Activated T-cell treated with anti-CD3 and anti-CD28 coated beads for 24 hours (primary cell): ENCODE data around the gene ZBTB20.

Source experiments
- DNase-seq: peaks from one replicate; pipeline ENCODE4 v3.0.0-alpha.2; 2020; ENCODE audit warnings: low read depth

The ZBTB20 gene

DNA sequence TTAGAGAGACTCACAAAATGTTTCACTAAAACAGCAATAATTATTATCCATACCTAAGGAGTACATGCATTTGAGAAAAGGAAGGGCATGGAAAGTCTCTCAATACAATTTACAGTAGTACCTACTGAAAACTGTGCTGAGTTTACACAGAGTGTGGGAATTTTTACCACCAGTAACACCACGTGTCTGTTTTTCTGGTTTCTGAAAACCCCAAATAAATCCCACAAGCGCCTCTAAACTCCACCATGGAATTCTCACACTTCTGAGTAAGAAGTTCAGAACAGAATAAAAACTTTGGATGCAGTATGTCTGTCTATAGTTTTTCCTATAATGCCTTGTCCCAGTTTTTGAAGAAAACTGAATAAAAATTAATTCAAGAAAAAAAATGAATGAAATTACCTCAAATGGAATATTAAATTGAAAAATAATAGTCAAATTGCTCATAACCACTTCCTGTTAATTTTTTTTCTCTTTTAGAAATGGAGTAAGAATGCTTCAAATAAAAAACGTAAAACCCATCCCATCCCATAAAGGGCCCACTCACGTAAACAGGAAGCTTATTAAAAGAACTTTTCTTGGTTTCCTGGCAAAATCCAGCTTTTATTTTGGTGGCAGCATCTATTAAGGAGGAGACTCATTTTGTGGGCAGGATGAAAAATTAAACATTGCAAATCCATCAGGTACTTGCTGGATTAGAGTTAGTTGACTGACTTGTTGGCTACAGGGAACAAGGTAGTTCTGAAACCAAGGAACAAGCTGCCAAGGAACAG is 475.2 kb downstream of the ZBTB20 start:
- no peak for DNase-seq

DNA sequence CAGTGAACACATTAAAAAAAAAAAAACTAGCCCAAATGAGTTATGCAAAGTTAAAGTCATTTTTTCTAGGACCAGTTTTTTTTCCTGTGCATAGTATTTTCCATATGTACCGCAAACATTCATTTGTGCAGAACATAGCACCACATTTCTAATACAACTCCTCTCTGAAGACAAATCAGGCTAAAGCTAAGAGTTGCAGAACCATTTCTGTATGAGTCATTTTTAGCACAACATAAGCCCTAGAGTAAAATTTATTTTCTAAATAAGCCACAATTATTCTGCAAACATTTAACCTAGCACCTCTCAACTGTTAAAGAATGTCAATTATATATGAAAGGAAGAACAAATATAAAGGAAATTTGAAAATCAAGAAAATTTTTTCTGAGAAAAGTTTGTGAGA is 477.5 kb downstream of the ZBTB20 start:
- no peak for DNase-seq

DNA sequence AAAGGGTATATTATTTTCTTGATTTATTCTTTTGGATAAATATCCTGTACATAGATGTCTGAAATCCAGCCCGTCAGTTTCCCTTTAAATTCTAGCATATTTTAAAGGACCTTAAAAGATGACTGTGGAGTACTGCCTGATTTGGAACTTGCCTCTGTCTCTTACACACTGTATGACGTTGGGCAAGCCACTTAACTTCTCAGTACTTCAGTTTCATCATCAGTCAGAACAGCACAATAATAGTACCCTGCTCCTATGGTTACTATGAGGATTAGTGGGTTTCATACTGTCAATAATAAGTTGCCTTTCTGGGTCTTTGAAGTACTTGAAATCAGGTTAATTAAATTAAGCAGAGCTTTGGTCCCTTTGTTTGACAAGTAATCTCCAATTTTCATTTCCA is 479.0 kb downstream of the ZBTB20 start:
- DNase-seq, result no peak

DNA sequence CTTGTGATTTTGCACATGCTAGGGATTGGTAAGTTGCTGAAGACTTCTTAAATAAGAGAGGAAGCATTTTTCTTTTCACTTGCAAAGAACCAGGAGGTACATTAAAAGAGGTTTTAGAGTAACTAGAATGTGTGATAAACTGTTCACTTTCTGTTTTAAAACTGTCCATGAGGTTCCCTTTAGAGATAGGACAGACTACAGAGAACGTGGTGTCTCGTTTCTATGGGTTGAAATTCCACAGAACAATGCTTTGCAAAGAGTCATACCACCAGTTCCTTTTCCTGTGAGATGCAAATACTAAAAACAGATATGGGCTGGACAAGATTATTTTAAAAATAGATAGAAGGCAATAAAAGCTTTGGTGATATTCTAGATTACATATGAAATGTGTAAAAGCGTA is 480.5 kb downstream of the ZBTB20 start:
- DNase-seq, result no peak

DNA sequence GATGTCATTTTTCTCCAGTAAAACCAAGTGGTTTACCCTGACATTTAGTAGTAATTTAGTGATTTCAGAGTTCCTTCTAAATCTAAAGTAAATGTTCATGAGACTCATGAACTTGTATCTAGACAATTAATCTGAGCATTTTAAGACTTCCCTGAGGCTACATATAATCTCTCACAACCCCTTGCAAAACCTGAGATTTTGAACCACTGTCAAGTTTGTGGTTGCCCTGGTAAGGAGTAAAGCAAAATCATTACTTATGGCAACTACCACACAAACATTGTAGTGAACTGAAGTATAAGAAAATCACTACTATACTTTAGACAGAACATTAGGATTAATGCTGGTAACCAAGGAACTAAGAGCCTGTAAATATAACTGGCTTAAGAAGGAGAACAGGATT is 483.1 kb downstream of the ZBTB20 start:
- no peak for DNase-seq

DNA sequence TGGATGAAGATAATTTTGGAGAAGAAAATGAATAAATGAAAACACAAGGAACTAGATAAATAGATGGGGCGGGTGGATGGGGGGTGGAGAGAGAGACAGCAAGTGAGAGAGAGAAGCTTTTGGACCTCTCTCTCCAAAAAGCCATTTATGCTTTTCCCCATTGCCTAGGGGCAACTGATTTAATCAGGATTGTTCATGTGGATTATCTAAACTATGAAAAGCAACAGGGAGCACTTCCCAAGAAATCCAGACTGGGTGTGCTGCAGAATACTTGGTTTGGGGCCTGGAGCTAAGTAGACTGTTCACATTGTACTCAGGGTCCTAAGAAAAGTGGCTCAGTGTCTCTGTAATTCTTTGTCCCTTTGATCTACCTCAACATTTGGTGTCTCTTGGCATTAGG is 486.3 kb downstream of the ZBTB20 start:
- DNase-seq, result no peak

DNA sequence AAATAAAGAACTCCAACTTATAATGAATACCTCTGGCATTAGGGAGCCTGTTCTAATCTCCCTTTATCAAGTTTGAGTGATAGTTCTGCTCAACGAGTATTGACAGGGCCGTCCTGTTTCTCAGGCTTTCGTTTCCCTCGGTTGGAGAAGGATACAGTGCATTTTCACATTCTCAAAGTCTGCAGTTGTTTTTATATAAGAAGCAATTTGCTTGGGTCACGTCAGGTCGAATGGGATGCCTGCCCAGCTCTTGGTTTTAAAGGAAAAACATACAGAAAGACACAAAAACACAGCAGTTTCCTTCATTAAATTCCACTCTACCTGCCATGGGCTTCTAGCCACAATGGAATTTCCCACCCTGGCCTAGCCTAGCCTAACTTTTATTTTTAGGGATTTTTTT is 487.0 kb downstream of the ZBTB20 start:
- DNase-seq, result no peak

DNA sequence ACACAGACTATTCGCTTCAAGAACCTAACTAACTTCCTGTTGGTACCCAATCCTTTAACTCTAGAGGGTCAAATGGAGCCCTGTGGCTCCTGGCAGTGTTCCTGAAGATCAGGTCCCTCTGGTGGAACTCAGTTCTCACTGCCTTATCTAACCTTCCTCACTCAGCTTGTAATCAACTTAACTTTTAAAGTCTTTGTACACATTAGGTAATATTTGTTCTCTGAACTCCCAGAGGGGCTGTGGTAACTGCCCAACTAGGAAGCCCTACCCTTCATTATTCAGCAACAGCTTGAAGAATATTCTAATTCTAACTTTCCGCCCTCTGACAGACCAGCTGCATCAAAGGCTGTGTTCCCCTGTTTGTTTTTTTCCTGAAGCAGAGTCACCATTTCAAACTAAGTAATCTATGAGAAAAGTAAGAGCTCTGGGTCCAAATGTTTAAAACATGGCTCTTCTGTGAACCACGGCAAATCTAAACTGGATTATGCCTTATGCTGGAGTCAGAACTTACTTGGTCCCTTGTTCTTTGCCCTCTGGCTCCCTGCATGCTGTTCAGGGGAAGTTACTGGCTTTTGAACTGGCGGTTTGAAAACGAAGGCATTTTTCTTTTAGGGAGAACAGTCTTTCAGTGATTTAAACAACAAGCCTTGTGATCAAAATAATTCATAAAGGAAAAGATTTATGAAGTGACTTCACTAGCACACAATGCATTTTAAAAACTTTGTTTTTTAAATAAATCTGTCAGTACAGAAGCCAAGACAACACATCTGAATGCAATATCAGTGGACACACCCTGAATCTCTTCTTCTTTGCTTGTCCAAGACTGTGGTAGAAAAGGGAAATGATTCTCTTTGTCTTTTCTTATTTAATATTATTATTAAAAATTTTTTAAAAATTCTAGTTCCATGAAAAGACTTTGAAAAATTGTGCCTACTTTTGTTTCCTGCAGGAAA is 487.7 kb downstream of the ZBTB20 start:
- no peak for DNase-seq

DNA sequence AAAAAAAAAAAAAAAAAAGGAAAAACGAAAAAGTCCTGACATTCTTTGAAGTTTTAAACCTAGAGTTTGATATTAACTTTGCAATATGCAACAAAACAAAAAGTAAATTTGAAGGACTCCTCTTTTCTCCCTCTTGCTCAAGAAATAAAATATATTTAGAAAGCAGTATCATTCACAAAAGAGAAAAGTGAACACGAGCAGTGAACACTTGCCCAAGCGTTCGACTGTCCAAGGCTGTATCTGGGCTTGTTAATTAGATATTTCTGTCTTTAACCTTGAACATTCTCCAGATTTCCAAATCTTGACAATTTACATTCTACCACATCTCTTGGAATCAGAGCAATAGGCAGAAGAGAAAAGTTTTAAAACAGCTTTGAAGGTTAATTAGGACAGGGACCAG is 495.5 kb downstream of the ZBTB20 start:
- DNase-seq, result no peak

DNA sequence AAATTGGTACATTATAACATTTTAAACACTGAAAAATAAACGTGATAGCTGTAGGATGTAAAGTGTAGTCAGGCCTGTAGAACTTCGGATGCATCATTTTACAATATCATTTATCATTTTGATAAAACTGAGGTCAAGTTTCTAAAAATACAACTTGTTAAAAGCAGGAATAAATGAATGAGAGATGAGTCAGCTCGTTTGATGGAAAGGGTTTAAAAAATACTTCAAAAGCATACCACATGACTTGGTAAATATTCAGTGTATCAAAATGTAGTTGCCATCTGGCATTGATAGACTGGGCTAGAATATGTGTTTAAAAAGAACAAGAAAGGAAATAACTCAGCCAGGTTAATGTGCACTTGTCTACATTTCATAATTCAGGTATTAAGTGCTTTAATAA is 496.3 kb downstream of the ZBTB20 start:
- no peak for DNase-seq

DNA sequence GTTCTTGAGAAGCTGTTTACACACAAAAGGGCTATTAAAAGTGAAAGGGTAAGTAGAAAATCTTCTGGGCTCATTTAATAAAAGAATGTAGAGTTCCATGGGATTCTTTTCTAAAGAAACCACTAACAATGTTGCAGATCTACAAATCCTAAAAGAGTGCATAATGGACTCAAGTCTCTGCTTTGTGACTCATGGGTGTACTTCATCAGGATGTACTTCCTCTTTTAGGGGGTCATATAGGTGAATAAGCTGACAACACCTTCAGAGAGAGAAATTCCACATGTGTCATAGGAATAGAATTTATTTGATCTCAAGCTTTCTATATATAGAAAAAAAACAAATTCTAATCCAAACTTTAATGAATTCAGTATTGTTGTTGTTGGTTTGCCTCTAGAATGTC is 497.8 kb downstream of the ZBTB20 start:
- no peak for DNase-seq

DNA sequence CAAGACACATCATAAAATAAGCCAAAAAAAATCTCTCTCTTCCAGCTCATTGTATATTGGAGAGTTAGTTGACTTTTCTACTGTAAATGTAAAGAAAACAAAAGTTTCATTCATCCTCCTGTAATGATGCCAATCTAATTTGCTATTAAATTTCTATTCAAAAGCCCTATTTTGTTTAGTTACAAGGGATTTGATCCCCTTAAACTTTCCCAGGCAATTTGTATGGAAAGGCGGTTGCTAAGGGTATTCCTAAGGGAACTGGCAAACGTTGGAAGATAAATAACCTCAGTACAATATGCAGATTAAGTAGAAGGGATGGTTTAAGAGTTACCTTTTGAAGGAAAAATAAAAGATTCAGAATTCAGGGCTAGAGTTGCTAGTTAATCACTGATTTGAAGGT is 500.6 kb downstream of the ZBTB20 start:
- no peak for DNase-seq

DNA sequence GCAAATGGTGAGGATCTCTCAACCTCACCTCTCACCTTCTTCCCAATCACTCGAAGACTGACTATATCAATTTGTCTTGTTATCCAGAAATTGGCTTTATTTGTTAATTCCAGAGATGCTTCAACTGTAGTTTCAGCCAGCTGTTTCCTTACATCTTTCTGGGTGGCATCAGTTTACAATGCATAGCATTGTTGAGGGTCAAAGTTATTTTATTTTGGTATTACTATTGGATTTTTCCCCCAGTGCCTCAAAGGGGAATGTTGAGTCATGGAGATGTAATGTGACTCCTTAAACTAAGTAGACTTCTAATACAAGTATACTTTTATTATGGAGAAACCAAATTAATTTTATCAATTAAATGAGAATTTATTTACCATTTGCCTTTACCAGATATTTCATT is 501.7 kb downstream of the ZBTB20 start:
- DNase-seq, result no peak

DNA sequence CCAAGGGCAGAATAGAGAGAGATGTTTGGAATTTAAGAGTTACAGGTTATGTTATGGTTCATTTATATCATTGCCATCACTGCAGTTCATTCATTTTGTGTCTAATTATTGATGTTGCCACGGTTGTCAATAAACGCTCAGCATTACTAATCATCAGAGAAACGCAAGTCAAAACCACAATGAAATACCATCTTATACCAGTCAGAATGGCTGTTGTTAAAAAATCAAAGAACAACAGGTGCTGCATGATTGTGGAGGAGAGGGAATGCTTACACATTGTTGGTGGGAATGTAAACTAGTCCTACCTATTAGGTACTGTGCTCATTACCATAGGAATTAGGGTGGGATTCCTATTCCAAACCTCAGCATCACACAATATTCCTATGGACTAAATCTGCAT is 502.7 kb downstream of the ZBTB20 start:
- no peak for DNase-seq

DNA sequence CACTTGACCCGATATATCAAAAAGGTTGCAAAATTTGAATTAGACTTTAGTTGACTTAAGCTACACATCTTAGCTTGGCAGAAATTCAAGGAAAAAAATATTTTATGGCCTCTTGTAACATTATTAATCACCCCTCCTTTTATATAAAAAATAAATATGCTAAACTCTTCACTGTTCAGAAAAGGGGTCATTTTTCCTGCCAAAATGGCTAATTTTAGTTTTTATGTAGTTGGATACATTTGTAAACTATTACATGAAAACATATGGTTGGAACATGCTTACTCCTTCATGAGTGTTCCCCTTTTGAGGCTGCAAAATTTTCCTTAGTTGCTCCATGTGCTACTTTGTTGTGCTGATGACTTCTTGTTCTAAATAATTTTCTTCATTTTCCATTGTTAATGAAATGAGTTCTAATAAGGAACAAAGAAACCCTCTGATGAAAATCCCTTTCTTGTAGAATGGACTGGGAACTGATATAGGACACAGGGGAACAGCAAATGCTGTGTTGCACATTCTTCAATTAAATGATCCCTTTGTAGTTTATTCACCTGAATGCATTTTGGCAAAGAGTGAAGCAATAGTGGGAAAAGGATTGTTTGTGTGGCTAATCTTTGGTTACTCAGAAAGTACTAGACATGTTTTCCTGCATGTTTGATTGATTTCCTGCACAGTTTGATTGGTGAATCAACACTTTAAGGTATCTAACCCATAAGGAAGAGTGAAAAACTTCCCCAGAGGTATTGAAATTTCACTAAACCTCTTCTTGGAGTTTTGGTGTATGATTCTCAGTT is 503.9 kb downstream of the ZBTB20 start:
- no peak for DNase-seq

DNA sequence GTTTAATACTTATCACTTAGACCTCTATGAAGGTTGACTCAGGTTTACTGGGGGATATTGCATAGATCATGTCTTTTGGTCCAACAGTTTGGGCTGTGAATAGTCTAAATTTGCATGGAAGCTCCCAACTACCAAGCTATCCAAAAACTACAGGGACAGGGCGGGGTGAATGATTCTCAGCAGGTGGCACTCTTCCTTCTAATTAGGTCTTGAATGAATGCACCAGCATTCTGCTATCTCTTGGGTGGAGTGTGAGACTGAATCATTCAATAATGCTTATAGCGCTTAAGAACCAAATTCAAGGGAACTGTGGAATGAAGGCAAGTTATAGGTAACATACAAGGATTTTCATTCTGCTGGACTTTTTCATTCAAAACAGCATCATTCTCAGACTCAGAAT is 507.0 kb downstream of the ZBTB20 start:
- no peak for DNase-seq

DNA sequence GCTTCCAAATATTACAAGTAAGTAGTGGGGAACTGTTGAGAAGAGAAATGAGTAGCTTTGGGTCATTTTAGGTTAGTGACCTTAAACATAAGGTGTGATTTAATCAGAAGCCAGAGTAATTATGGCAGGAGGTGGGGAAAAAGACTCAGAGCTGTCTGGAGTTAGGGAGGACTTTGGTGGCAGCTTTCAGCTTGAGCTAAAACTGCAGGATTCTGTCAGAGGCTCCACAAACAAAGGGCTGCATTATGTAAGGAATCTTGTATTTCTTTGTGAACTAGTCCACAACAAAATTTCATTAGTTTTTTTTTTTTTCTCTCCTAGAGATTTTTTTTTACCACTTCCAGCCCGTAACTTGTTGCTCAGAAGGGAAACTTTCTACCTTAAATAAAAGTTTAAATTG is 507.9 kb downstream of the ZBTB20 start:
- DNase-seq, result no peak

DNA sequence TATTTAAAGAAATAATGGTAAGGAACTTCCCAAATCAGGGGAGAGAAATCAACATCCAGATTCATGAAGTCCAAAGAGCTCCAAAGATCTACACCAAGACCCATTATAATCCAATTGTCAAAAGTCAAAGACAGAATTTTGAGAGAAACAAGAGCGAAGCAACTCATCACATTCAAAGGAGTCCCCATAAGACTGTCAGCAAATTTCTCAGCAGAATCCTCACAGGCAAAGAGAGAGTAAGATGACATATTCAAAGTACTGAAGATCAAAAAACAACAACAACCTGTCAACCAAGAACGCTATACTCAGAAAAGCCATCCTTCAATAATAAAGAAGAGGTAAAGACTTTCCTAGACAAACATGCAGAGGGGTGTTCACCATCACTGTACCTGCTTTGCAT is 511.2 kb downstream of the ZBTB20 start:
- no peak for DNase-seq

DNA sequence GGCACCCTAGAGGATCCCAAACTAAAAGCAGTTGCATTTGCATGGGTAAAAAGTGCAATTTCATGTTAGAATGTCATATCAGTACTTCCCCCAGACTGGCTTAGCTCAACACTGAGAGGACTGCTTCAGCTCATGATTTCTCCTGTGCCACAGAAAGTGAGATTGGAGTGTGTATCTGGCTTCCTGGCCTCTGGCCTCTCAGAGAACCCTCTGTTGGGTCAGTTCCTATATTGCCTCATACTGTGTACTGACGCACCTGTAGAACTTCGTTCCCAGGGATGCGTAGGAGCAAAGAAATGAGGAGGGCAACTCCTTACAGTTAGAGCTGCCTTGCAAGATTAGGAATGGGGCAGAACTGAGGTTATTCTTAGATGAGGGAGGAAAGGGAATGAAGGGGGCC is 512.5 kb downstream of the ZBTB20 start:
- no peak for DNase-seq

DNA sequence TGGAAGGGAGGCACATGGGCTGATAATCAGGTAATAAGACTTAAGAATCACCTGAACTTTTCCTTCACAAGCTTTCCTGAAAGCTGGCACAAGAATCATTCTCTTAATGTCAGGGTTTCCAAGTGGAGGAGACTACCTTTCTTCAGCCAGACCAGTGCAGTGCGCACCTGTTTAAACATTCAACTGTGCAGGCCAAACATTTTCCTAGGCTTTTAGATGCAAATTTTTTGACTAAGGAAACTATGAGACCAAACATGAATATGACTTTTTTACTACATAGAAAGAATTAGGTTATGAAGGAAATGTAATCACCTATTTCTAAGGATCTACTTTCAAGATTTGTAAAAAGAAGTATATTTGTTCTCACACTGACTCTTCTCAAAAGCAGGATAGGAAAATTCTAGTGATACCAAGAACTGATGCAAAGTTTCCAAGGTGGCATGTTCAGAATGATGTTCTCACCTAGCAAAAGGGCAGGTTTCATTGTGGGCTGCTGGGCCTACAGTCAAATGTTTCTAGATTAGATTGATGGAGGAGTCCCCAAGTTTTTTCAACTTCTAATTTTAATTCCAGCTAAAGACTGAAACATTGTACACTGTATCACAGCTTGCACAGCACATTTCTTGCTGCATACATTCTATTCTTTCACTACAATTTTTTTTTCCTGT is 514.2 kb downstream of the ZBTB20 start:
- no peak for DNase-seq

DNA sequence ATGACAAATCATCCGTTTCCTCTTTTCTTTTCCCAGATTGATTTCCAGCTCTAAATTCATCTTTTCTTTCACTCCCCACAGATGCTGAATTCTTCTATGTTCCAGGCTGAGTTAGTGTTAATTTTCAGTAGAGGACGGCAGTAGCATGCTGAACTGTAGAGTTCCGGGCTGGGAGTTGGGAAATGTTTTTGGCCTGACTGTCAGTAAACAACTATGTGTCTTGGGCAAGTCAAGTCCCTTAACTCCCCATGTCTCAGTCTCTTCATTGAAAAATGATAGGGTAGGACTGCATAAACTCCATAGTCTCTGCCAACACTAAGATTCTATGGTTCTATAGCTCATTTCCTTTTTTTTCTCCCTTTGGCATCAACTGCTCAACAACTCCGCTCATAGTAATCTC is 519.3 kb downstream of the ZBTB20 start:
- DNase-seq, result no peak

DNA sequence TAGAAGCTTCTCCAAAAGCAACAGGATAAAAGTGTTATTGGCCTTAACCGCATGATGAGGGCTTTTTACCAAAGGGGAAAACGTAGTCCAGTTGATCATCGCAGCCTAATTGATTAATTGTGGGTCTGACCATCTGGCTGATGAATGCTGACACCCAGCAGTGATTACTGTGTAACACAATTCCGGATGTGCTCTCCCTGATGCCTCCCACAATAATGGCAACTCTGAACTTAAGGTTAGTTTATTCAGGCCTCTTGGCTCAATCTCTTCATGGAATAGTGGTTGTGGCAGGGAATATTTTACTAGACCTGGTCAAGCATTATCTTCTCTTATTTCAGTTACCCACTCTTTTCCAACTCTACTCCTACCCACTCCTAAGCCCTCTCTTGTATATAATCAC is 520.3 kb downstream of the ZBTB20 start:
- DNase-seq, result no peak
